MCF 10A (cell line): ENCODE data around the gene RAPGEF5. TPM values are rescaled to one million over a fixed set of nuclear protein-coding genes. Genes with fewer than 3 reads are reported as not detected.

Source experiments
- BruUV-seq: library from RNA; stranded (reverse); fragments of 400-500 nt; replicated peaks from 2 replicates; lab custom pipeline; 2021; lab: Mats Ljungman, UMichigan
- CTCF ChIA-PET: fragments of 300-600 bp; sonication (Branson Sonifier 250); formaldehyde crosslinking; extraction: SDS; loops from one replicate; lab custom pipeline; 2021; ENCODE audit warnings: antibody characterized with exemption, inconsistent platforms; lab: Yijun Ruan, JAX
- POLR2A ChIA-PET: fragments of 300-600, 350-650 bp; sonication (Branson Sonifier 250); formaldehyde crosslinking; extraction: SDS; loops from one replicate; lab custom pipeline; 2020; ENCODE audit warnings: antibody characterized with exemption, inconsistent platforms; lab: Yijun Ruan, JAX
- DNase-seq: peaks from one replicate; pipeline ENCODE4 v3.0.0-alpha.2; 2018; ENCODE audit not compliant: unreplicated experiment
- H3K27ac Mint-ChIP-seq: one replicate; pipeline ENCODE4 v1.8.0; 2022; ENCODE audit warnings: mild to moderate bottlenecking, low read depth, mixed read lengths; ENCODE audit not compliant: unreplicated experiment
- H3K27me3 Mint-ChIP-seq: one replicate; pipeline ENCODE4 v1.8.0; 2022; ENCODE audit warnings: mixed read lengths; ENCODE audit not compliant: insufficient read depth, unreplicated experiment
- H3K36me3 Mint-ChIP-seq: one replicate; pipeline ENCODE4 v1.8.0; 2022; ENCODE audit warnings: mild to moderate bottlenecking, moderate library complexity, mixed read lengths; ENCODE audit not compliant: insufficient read depth, unreplicated experiment
- H3K4me1 Mint-ChIP-seq: one replicate; pipeline ENCODE4 v1.8.0; 2022; ENCODE audit warnings: mixed read lengths; ENCODE audit not compliant: insufficient read depth, unreplicated experiment
- H3K4me3 Mint-ChIP-seq: one replicate; pipeline ENCODE4 v1.8.0; 2022; ENCODE audit warnings: mild to moderate bottlenecking, moderate library complexity, mixed read lengths; ENCODE audit not compliant: unreplicated experiment
- H3K9me3 Mint-ChIP-seq: one replicate; pipeline ENCODE4 v1.8.0; 2022; ENCODE audit warnings: mixed read lengths; ENCODE audit not compliant: unreplicated experiment
- intact Hi-C: fragments of 100-400 bp; cut with micrococcal nuclease; formaldehyde crosslinking; loops from 2 replicates; pipeline ENCODE4 v1.14.1; 2022
- total RNA-seq: library from RNA; stranded (reverse); gene quantifications from 2 replicates; pipeline ENCODE4 v1.2.3, GENCODE V29; 2022
- TF ChIP-seq, protein P1 (sequence below): fragments of 200-600 bp; IDR thresholded peaks from one replicate; pipeline ENCODE4 v1.8.0; 2022; ENCODE audit warnings: antibody characterized with exemption, mild to moderate bottlenecking; ENCODE audit not compliant: unreplicated experiment

Gene RAPGEF5
- total RNA-seq, 1 experiment from 2014 or later: 1.9 TPM

DNA sequence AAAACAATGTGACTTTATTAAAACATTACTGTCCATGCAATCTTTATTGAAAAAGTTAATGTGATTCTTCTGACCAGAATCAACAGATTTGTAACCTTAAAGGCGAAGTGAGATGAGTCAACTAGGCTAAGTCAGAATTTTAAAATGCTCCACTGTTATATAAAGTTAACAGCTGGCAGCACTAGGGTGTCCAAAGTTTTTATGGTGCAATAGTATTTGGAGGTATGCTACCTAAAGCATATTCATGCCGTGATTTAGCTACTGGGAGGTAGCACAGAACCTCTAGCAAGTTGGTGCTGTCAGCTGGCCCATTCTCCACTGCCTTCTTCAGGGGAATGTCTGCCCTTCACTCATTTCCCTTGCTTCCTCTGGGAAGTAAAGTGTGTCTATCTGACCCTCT lies 126.7 kb downstream of the RAPGEF5 start:
- Mint-ChIP-seq H3K36me3 (no peaks in the 10 kb centered on the region), H3K4me3 (no peak overlapping the region), H3K4me1 (no peaks in the 10 kb centered on the region), H3K9me3 (no peaks in the 10 kb centered on the region), H3K27ac (no peak overlapping the region), H3K27me3 (no peaks in the 10 kb centered on the region)
- intact Hi-C loops: no loop called here
- BruUV-seq: no TSS peak
- CTCF ChIA-PET: no interaction called here
- POLR2A ChIA-PET: no interaction called here
- no peak for DNase-seq
- TF ChIP-seq, protein P1, sequence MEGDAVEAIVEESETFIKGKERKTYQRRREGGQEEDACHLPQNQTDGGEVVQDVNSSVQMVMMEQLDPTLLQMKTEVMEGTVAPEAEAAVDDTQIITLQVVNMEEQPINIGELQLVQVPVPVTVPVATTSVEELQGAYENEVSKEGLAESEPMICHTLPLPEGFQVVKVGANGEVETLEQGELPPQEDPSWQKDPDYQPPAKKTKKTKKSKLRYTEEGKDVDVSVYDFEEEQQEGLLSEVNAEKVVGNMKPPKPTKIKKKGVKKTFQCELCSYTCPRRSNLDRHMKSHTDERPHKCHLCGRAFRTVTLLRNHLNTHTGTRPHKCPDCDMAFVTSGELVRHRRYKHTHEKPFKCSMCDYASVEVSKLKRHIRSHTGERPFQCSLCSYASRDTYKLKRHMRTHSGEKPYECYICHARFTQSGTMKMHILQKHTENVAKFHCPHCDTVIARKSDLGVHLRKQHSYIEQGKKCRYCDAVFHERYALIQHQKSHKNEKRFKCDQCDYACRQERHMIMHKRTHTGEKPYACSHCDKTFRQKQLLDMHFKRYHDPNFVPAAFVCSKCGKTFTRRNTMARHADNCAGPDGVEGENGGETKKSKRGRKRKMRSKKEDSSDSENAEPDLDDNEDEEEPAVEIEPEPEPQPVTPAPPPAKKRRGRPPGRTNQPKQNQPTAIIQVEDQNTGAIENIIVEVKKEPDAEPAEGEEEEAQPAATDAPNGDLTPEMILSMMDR: no peak

DNA sequence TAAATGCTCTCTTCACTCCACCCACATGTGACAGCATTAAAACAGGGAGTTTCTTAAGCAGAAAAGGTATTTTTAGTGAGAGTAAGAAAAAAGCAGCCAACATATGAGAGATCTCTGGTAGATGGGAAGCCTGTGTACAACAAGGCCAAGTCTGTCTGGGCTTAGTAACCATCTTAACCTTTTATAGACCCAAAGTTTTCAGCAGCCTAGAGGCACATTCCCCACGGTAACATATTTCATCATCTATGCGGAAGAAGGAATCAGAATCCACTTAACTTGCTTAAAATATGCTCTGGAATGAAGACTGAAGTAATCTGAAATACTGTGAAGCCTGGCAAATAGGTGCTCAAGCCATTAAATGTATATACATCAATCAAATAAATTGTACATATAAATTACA lies 127.8 kb downstream of the RAPGEF5 start:
- intact Hi-C loops: no loop called here
- POLR2A ChIA-PET: no interaction called here
- CTCF ChIA-PET: no interaction called here
- DNase-seq: no peak
- H3K4me1 Mint-ChIP-seq: no peaks in the 10 kb centered on the region
- H3K4me3 Mint-ChIP-seq: no peak overlapping the region
- BruUV-seq: no TSS peak
- no peak overlapping the region for H3K27ac Mint-ChIP-seq
- TF ChIP-seq, protein P1: no peak
- H3K9me3 Mint-ChIP-seq: no peaks in the 10 kb centered on the region
- no peaks in the 10 kb centered on the region for H3K27me3 Mint-ChIP-seq
- H3K36me3 Mint-ChIP-seq: no peaks in the 10 kb centered on the region

DNA sequence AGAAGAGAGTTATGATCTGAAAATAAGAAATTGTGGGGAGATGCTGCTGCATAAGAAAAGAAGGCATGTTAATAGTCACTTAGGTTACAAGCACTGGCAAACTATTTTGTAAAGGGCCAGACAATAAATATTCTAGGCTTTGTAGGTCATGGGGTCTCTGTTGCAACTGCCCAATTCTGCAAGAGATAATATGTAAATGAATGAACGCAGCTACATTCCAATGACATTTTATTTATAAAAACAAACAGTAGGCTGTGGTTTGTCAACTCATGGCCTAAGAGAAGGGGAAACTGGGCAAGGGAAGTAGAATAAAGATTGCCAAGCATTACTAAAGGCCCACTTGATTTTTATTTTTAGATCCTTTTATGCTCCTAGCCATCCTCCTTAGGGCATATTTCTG lies 133.1 kb downstream of the RAPGEF5 start:
- H3K27ac Mint-ChIP-seq: no peak overlapping the region

DNA sequence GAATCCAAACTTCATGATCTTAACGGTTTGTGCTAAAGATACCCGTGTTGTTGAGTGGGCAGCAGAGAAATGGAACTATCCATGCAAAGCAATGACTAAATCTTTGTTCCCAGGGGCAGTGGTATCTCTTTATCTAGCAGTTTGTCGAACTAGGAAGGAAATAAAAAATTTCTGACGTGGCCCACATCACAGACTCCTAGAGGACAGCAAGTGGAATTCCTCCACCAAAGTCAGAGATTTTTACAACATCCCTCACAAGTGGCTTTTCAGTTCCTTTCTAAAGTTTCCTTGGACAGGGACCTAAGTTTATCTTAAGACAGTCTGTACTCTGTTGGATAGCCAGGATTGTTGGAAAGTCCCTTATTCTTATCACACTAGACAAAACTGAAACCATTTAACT lies 136.0 kb downstream of the RAPGEF5 start:
- DNase-seq: no peak
- no TSS peak for BruUV-seq
- Mint-ChIP-seq H3K27ac (no peak overlapping the region), H3K9me3 (no peaks in the 10 kb centered on the region), H3K36me3 (no peaks in the 10 kb centered on the region), H3K4me1 (no peaks in the 10 kb centered on the region), H3K27me3 (no peaks in the 10 kb centered on the region), H3K4me3 (no peak overlapping the region)
- POLR2A ChIA-PET: no interaction called here
- TF ChIP-seq, protein P1: no peak
- intact Hi-C loops: no loop called here
- CTCF ChIA-PET: no interaction called here

More for the DNA sequence above, 133.1 kb downstream of the RAPGEF5 start:
- intact Hi-C loops: no loop called here
- CTCF ChIA-PET: no interaction called here
- BruUV-seq: no TSS peak
- TF ChIP-seq, protein P1: no peak
- no peak for DNase-seq
- Mint-ChIP-seq H3K36me3 (no peaks in the 10 kb centered on the region), H3K27me3 (no peaks in the 10 kb centered on the region), H3K4me3 (no peak overlapping the region), H3K4me1 (no peaks in the 10 kb centered on the region), H3K9me3 (no peaks in the 10 kb centered on the region)
- POLR2A ChIA-PET: no interaction called here
